ENCODE results near the gene CYB561D2. TPM values are rescaled to one million over a fixed set of nuclear protein-coding genes. Genes with fewer than 3 reads are reported as not detected.

Gene CYB561D2
- total and polyA plus RNA-seq, 3 experiments from 2014 or later, result 32.4 to 78.2 (median 37.7) TPM

DNA sequence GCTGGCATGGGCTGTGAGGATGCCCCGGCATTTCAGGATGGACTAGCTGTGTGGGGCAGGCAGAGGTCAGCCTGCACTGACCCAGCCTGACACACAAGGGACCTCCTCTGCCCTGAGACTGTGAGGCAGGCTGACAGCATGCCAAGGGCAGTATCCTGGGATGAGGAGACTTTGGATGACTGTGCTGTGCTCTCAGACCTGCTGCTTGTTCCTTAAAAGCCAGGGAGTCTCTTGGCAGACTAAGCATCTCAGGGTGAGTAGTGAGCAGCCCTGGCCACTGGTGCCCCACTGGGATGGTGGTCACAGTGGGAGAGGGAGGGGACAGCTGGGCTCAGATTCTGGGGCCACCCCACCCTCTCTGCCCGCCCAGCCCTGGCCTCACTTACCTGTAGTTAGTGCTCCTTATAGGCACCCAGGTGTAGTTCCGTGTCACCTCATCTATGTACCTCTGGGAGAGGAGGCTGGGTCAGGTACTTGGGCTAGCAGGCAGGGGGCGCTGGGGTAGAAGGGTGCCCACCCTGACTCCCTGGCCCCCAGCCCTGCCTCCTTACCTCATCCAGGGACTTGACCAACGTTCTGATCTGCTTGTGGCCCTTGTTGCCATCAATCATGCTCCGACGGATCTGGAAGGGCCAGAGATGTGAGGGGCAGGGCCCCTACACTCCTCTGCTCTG is 24.7 kb downstream of the CYB561D2 start:
- H3K4me1 ChIP-seq (ENCODE audit: insufficient read depth, low read length), result no peaks in the 10 kb centered on the region
- Mint-ChIP-seq H3K4me3 (no peak overlapping the region), H3K27me3 (no peaks in the 10 kb centered on the region), H3K36me3 (no peaks in the 10 kb centered on the region), H3K27ac (peak overlapping the region in 1 of 8 donors; percentile 81), H3K9me3 (no peaks in the 10 kb centered on the region), H3K4me1 (peaks cover 0 to 1% (median 0%) of the 10 kb centered on the region in 3 donors)
- no peak for DNase-seq
- H3K9me3 ChIP-seq (ENCODE audit: low read length), result no peaks in the 10 kb centered on the region
- no peak overlapping the region for H3K4me3 ChIP-seq (ENCODE audit: low read length)
- ChIA-PET CTCF (no interaction called here), POLR2A (no interaction called here)
- no peak overlapping the region for H3K27ac ChIP-seq (ENCODE audit: low read depth, low read length)
- H3K27me3 ChIP-seq (ENCODE audit: insufficient read depth, low read length, poor library complexity, severe bottlenecking), result no peaks in the 10 kb centered on the region
- H3K36me3 ChIP-seq (ENCODE audit: insufficient read depth, low read length), result no peaks in the 10 kb centered on the region

DNA sequence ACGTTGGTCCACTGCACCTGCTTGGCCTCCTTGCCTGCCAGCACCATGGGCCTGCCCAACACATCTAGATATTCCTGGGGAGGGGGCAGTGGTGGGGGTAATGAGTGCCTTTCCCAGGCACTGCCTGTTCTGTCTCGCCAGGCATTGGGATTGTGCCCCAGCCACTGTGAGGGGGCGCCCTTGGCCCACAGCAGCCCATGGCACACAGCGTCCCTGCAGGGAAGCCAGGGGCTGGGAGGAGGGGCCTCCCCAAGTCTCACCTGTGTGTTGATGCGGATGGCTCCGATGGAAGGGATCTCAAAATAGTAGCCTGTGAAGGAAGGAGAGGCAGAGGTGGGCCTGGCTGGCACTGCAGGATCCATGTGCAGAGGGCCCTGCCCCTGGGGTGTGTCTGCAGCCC is 27.4 kb downstream of the CYB561D2 start:
- Histone ChIP-seq H3K36me3 (ENCODE audit: insufficient read depth, low read length) (no peaks in the 10 kb centered on the region), H3K4me3 (ENCODE audit: low read length) (no peak overlapping the region), H3K27ac (ENCODE audit: low read depth, low read length) (no peak overlapping the region), H3K9me3 (ENCODE audit: low read length) (no peaks in the 10 kb centered on the region), H3K4me1 (ENCODE audit: insufficient read depth, low read length) (no peaks in the 10 kb centered on the region), H3K27me3 (ENCODE audit: insufficient read depth, low read length, poor library complexity, severe bottlenecking) (no peaks in the 10 kb centered on the region)
- Mint-ChIP-seq H3K4me3 (no peak overlapping the region), H3K36me3 (no peaks in the 10 kb centered on the region), H3K27me3 (no peaks in the 10 kb centered on the region), H3K27ac (peak overlapping the region in 1 of 8 donors; percentile 91), H3K9me3 (no peaks in the 10 kb centered on the region), H3K4me1 (peaks cover 0 to 1% (median 0%) of the 10 kb centered on the region in 3 donors)
- ChIA-PET POLR2A (no interaction called here), CTCF (no interaction called here)
- DNase-seq, result no peak

DNA sequence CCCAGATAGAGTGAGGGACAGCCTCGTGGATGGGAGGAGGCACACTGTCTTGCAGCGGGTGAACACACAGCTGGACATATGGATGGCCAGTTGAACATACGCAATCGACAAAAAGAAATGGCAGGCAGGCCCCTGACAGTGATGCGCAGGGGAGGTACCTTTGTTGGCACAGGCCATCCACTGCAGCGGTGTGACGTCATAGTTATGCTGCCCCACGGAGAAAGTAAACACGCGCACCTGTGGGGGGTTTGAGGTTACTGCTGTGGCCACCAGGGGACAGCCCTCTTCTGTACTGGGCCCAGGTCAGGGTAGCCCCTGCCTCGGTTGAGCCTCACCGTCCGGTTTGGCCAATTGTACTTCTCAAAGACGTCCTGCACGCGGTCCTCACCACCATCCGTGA is 28.1 kb downstream of the CYB561D2 start:
- Histone ChIP-seq H3K36me3 (ENCODE audit: insufficient read depth, low read length) (no peaks in the 10 kb centered on the region), H3K9me3 (ENCODE audit: low read length) (no peaks in the 10 kb centered on the region), H3K4me3 (ENCODE audit: low read length) (no peak overlapping the region), H3K27me3 (ENCODE audit: insufficient read depth, low read length, poor library complexity, severe bottlenecking) (no peaks in the 10 kb centered on the region), H3K4me1 (ENCODE audit: insufficient read depth, low read length) (no peaks in the 10 kb centered on the region), H3K27ac (ENCODE audit: low read depth, low read length) (no peak overlapping the region)
- no peak for DNase-seq
- Mint-ChIP-seq H3K9me3 (no peaks in the 10 kb centered on the region), H3K27ac (no peak overlapping the region), H3K36me3 (no peaks in the 10 kb centered on the region), H3K4me3 (no peak overlapping the region), H3K27me3 (no peaks in the 10 kb centered on the region), H3K4me1 (peaks cover 0 to 1% (median 0%) of the 10 kb centered on the region in 3 donors)
- ChIA-PET POLR2A (no interaction called here), CTCF (no interaction called here)

DNA sequence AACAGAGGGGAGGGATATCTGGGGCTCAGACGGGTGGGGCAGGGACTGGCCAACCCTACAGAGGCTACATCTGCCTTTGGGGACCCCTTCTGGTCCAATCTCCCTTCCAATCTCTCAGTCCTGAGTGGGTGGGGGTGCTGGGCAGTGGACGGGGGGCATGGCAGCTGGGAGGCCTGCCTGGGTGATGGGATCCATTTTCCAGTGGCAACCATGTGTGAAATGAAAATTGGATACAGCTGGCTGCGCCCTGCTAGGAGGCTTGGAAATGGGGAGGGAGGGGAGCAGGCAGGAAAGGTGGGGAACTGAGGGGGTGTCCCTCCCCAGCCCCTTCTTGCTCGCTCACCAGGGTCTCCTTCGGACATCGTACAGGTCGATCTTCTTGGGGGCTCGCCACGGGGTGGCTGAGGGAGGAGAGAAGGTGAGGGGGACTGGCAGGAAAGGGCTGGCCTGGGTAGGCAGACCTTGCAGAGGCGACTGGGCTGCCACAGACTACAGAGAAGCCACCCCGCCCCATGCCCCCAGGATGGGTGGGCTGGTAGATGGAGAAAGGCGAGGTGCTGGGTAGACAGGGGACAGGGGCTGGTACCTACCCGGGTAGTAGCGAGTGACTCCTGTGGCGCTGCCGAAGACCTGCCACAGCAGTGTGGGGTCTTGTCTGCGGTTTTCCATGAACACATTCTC is 29.9 kb downstream of the CYB561D2 start:
- H3K9me3 Mint-ChIP-seq, result no peaks in the 10 kb centered on the region
- no peaks in the 10 kb centered on the region for H3K27me3 Mint-ChIP-seq
- ChIA-PET POLR2A (no interaction called here), CTCF (no interaction called here)
- no peak overlapping the region for H3K27ac Mint-ChIP-seq
- Histone ChIP-seq H3K4me1 (ENCODE audit: insufficient read depth, low read length) (no peaks in the 10 kb centered on the region), H3K9me3 (ENCODE audit: low read length) (no peaks in the 10 kb centered on the region), H3K4me3 (ENCODE audit: low read length) (no peak overlapping the region), H3K27me3 (ENCODE audit: insufficient read depth, low read length, poor library complexity, severe bottlenecking) (no peaks in the 10 kb centered on the region), H3K36me3 (ENCODE audit: insufficient read depth, low read length) (no peaks in the 10 kb centered on the region), H3K27ac (ENCODE audit: low read depth, low read length) (no peak overlapping the region)
- H3K4me3 Mint-ChIP-seq, result no peak overlapping the region
- DNase-seq, result no peak
- H3K4me1 Mint-ChIP-seq, result peaks cover 0 to 1% (median 0%) of the 10 kb centered on the region in 3 donors
- no peaks in the 10 kb centered on the region for H3K36me3 Mint-ChIP-seq

DNA sequence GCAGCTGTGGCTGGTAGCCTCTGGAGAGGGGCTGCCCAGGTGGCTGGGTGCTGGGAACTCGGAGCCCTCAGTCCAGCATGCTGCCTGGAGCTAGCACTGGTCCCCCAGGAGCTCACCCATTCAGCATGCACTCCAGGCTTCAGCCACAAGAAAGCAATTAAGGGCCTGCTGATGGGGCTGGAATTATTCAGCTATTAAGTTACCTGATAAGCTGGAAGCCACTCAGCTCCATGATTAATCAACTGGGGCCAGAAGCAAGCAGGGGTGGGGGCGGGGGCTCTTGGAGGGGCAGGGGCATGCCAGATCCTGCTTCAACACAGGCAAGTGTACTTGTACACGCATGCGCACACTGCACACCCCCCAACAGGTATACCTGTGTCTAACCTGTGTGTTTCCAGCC is 30.7 kb downstream of the CYB561D2 start:
- Histone ChIP-seq H3K4me1 (ENCODE audit: insufficient read depth, low read length) (no peaks in the 10 kb centered on the region), H3K36me3 (ENCODE audit: insufficient read depth, low read length) (no peaks in the 10 kb centered on the region), H3K27me3 (ENCODE audit: insufficient read depth, low read length, poor library complexity, severe bottlenecking) (no peaks in the 10 kb centered on the region), H3K9me3 (ENCODE audit: low read length) (no peaks in the 10 kb centered on the region), H3K27ac (ENCODE audit: low read depth, low read length) (no peak overlapping the region), H3K4me3 (ENCODE audit: low read length) (no peak overlapping the region)
- peak overlapping the region in 1 of 8 donors; percentile 12 for H3K27ac Mint-ChIP-seq
- no peak for DNase-seq
- ChIA-PET POLR2A (no interaction called here), CTCF (no interaction called here)
- no peaks in the 10 kb centered on the region for H3K4me1 Mint-ChIP-seq
- H3K9me3 Mint-ChIP-seq, result no peaks in the 10 kb centered on the region
- H3K27me3 Mint-ChIP-seq, result no peaks in the 10 kb centered on the region
- H3K36me3 Mint-ChIP-seq, result no peaks in the 10 kb centered on the region
- no peak overlapping the region for H3K4me3 Mint-ChIP-seq

DNA sequence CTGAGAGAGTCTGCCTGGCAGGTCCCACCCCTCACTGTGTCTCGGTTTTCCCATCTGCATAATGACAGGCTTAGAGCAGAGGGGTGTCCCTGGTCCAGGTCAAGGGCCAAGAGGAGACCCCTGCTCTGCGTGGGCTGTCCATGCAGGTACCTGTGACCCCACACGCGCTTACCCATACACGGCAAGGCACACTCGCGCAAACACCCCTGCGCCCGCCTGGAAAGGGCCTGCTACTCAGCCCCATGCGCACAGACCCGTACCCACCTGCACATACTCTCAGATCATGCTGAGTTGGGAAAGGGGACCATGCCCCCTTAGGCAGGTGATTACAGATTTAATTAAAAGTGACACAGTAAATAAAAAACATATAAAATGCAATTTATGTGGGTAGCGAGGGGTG is 32.1 kb downstream of the CYB561D2 start:
- no peaks in the 10 kb centered on the region for H3K36me3 Mint-ChIP-seq
- H3K36me3 ChIP-seq (ENCODE audit: insufficient read depth, low read length), result no peaks in the 10 kb centered on the region
- H3K27me3 Mint-ChIP-seq, result no peaks in the 10 kb centered on the region
- no peaks in the 10 kb centered on the region for H3K4me1 ChIP-seq (ENCODE audit: insufficient read depth, low read length)
- ChIA-PET POLR2A (no interaction called here), CTCF (interaction anchor here (1.2 kb wide), 1 partner anchor 17 kb away, joined by 4 read pairs; no protein-coding TSS in a partner anchor)
- H3K27ac ChIP-seq (ENCODE audit: low read depth, low read length), result no peak overlapping the region
- no peak overlapping the region for H3K4me3 Mint-ChIP-seq
- H3K9me3 Mint-ChIP-seq, result no peaks in the 10 kb centered on the region
- peak overlapping the region in 1 of 8 donors; percentile 20 for H3K27ac Mint-ChIP-seq
- no peak overlapping the region for H3K4me3 ChIP-seq (ENCODE audit: low read length)
- H3K9me3 ChIP-seq (ENCODE audit: low read length), result no peaks in the 10 kb centered on the region
- H3K4me1 Mint-ChIP-seq, result no peaks in the 10 kb centered on the region
- DNase-seq, result no peak
- no peaks in the 10 kb centered on the region for H3K27me3 ChIP-seq (ENCODE audit: insufficient read depth, low read length, poor library complexity, severe bottlenecking)

DNA sequence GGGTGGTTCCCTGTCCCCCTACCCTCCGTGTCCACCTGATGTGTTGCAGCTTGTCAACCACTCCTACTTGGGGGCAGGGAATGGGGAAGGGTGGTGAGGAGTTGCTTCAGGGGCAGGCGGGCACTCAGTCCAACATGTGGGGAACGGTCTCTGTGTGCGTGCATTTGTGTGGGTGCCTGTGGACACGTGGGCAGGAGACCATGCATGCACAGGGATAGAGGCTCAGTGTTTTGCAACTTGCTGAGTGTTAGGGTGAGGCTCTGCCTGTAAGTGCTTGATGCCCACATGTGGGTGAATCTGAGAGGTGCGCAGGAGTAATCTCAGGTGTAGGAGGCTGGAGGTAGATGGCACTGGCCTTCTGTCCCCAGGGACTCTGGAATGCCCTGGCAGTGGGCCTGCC is 33.1 kb downstream of the CYB561D2 start:
- H3K4me1 Mint-ChIP-seq, result no peaks in the 10 kb centered on the region
- CTCF ChIA-PET, result interaction anchor here (1.2 kb wide), 1 partner anchor 18 kb away, joined by 4 read pairs; no protein-coding TSS in a partner anchor
- H3K36me3 ChIP-seq (ENCODE audit: insufficient read depth, low read length), result no peaks in the 10 kb centered on the region
- H3K27me3 ChIP-seq (ENCODE audit: insufficient read depth, low read length, poor library complexity, severe bottlenecking), result no peaks in the 10 kb centered on the region
- POLR2A ChIA-PET, result no interaction called here
- peak overlapping the region in 2 of 8 donors; percentile 47 to 71 for H3K27ac Mint-ChIP-seq
- no peaks in the 10 kb centered on the region for H3K9me3 ChIP-seq (ENCODE audit: low read length)
- H3K4me3 Mint-ChIP-seq, result no peak overlapping the region
- no peaks in the 10 kb centered on the region for H3K36me3 Mint-ChIP-seq
- no peaks in the 10 kb centered on the region for H3K9me3 Mint-ChIP-seq
- no peak for DNase-seq
- no peaks in the 10 kb centered on the region for H3K4me1 ChIP-seq (ENCODE audit: insufficient read depth, low read length)
- no peak overlapping the region for H3K4me3 ChIP-seq (ENCODE audit: low read length)
- no peak overlapping the region for H3K27ac ChIP-seq (ENCODE audit: low read depth, low read length)
- H3K27me3 Mint-ChIP-seq, result no peaks in the 10 kb centered on the region

DNA sequence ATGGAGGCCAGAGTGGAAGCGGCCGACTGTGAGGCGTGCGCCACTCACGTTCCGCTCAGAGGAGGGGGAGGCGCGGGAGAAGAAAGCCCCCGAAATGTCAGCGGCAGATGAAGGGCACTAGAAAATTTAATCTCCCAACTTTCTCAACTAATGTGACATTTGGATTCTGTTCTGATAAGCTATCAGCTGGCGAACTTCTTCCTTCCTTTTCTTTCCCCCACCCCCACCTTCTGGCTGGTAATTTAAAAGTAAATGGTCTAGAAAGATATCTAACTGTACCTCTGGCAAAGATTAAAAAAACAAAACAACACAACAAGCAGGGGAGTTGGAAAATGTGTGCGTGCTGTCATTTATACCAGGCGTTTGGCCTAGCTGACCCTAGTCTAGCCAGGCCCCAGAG is 35.1 kb downstream of the CYB561D2 start:
- no peaks in the 10 kb centered on the region for H3K4me1 Mint-ChIP-seq
- no peak overlapping the region for H3K4me3 Mint-ChIP-seq
- Histone ChIP-seq H3K4me3 (ENCODE audit: low read length) (no peak overlapping the region), H3K9me3 (ENCODE audit: low read length) (no peaks in the 10 kb centered on the region), H3K27me3 (ENCODE audit: insufficient read depth, low read length, poor library complexity, severe bottlenecking) (no peaks in the 10 kb centered on the region), H3K27ac (ENCODE audit: low read depth, low read length) (no peak overlapping the region), H3K4me1 (ENCODE audit: insufficient read depth, low read length) (no peaks in the 10 kb centered on the region), H3K36me3 (ENCODE audit: insufficient read depth, low read length) (no peaks in the 10 kb centered on the region)
- no peaks in the 10 kb centered on the region for H3K27me3 Mint-ChIP-seq
- no peaks in the 10 kb centered on the region for H3K36me3 Mint-ChIP-seq
- peak overlapping the region in 2 of 8 donors; percentile 14 to 76 for H3K27ac Mint-ChIP-seq
- CTCF ChIA-PET, result no interaction called here
- POLR2A ChIA-PET, result interaction anchor here (0.6 kb wide), 1 partner anchor 160 kb away, joined by 5 read pairs; no protein-coding TSS in a partner anchor
- no peaks in the 10 kb centered on the region for H3K9me3 Mint-ChIP-seq
- no peak for DNase-seq

Data from CD8-positive, alpha-beta memory T cell (primary cell).